A549 (cell line): Measurements from ENCODE around the gene MID1IP1.

Experiments
- FOSL2 ChIP-seq, 2 experiments: fragments of 450-650 bp in 1 of 2; fragments of >200 bp in 1 of 2; sonication (Bioruptor Twin) in 1 of 2; formaldehyde crosslinking; IDR thresholded peaks; 2 replicates each; pipeline versions ENCODE4 v1.5.0 to v1.6.1; 2016 to 2020; ENCODE audit warnings: mild to moderate bottlenecking in 1 of 2, moderate library complexity in 1 of 2
- RNF2 ChIP-seq: fragments of 200-600 bp; sonication (generic); IDR thresholded peaks from 2 replicates; pipeline ENCODE4 v1.6.1; 2016; ENCODE audit warnings: low read depth, mild to moderate bottlenecking, antibody characterized with exemption, moderate library complexity, borderline replicate concordance

- TF ChIP-seq FOSL2 (IDR thresholded peaks at IDR 0.05) (no peak), FOSL2 (CRISPR knock-in tag; IDR thresholded peaks at IDR 0.05) (no peak), RNF2 (no peak)
These were observed 38.7 kb downstream of the MID1IP1 start for GRCh38 chrX:38839944-38840343.
